GM23338 (cell line): ENCODE data around the gene NTNG1. TPM values are rescaled to one million over a fixed set of nuclear protein-coding genes. Genes with fewer than 3 reads are reported as not detected.
"Not testable (repeated sequence)": the region's sequence is repeated elsewhere in the genome, so short reads cannot be mapped to it uniquely, and the experiment has no call there.

ENCODE experiments used
- ATAC-seq: fragments of 200-7000 bp; cut with Tn5 transposase; 3 replicates; pipeline ENCODE4 v1.9.1; 2020
- DNase-seq: peaks from one replicate; pipeline ENCODE4 v3.0.0-alpha.2; 2015; ENCODE audit warnings: low spot score
- H2AFZ ChIP-seq: fragments of 200-600 bp; sonication (generic); 2 replicates; pipeline ENCODE4 v1.8.0; 2016; ENCODE audit warnings: antibody characterized with exemption, mild to moderate bottlenecking, moderate library complexity
- H3F3A ChIP-seq: fragments of 200-600 bp; sonication (generic); replicated peaks from 2 replicates; pipeline ENCODE4 v1.8.0; 2017; ENCODE audit warnings: antibody characterized with exemption, mixed run types, low read depth
- H3K27ac ChIP-seq: fragments of 200-600 bp; sonication (generic); 2 replicates; pipeline ENCODE4 v1.6.1; 2016; ENCODE audit warnings: low read depth
- H3K27me3 ChIP-seq: fragments of 200-600 bp; sonication (generic); 2 replicates; pipeline ENCODE4 v1.8.0; 2016; ENCODE audit warnings: mild to moderate bottlenecking, mixed run types, moderate library complexity; ENCODE audit not compliant: insufficient read depth
- H3K36me3 ChIP-seq: fragments of 200-600 bp; sonication (generic); 2 replicates; pipeline ENCODE4 v1.8.0; 2016; ENCODE audit warnings: mild to moderate bottlenecking; ENCODE audit not compliant: insufficient read depth
- H3K4me1 ChIP-seq: fragments of 200-600 bp; sonication (generic); 2 replicates; pipeline ENCODE4 v1.8.0; 2016; ENCODE audit warnings: mild to moderate bottlenecking, moderate library complexity; ENCODE audit not compliant: insufficient read depth
- H3K4me2 ChIP-seq: fragments of 200-600 bp; sonication (generic); 2 replicates; pipeline ENCODE4 v1.7.1; 2017; ENCODE audit warnings: mixed run types
- H3K4me3 ChIP-seq: fragments of 200-600 bp; sonication (generic); 2 replicates; pipeline ENCODE4 v1.6.1; 2016; ENCODE audit warnings: mixed run types
- H3K79me2 ChIP-seq: fragments of 200-600 bp; sonication (generic); replicated peaks from 2 replicates; pipeline ENCODE4 v1.8.0; 2017; ENCODE audit warnings: mild to moderate bottlenecking; ENCODE audit not compliant: insufficient read depth
- H3K9me2 ChIP-seq: fragments of 200-600 bp; sonication (generic); 2 replicates; pipeline ENCODE4 v1.8.0; 2017; ENCODE audit not compliant: insufficient read depth
- H4K20me1 ChIP-seq: fragments of 200-600 bp; sonication (generic); replicated peaks from 2 replicates; pipeline ENCODE4 v1.8.0; 2017; ENCODE audit warnings: mild to moderate bottlenecking; ENCODE audit not compliant: insufficient read depth
- H3K27ac Mint-ChIP-seq: 2 replicates; pipeline ENCODE4 v1.8.0; 2020; ENCODE audit warnings: inconsistent platforms, mild to moderate bottlenecking, moderate library complexity, mixed read lengths
- H3K27me3 Mint-ChIP-seq: 3 replicates; pipeline ENCODE4 v1.8.0; 2022; ENCODE audit warnings: low read depth, mild to moderate bottlenecking, moderate library complexity, mixed read lengths, inconsistent platforms; ENCODE audit not compliant: insufficient read depth, poor library complexity
- H3K36me3 Mint-ChIP-seq: 3 replicates; pipeline ENCODE4 v1.8.0; 2021; ENCODE audit warnings: low read depth, mild to moderate bottlenecking, inconsistent platforms, moderate library complexity, mixed read lengths
- H3K4me1 Mint-ChIP-seq: 3 replicates; pipeline ENCODE4 v1.8.0; 2020; ENCODE audit warnings: mild to moderate bottlenecking, inconsistent platforms, mixed read lengths
- H3K4me3 Mint-ChIP-seq: 3 replicates; pipeline ENCODE4 v1.8.0; 2021; ENCODE audit warnings: moderate library complexity, mild to moderate bottlenecking, inconsistent platforms, mixed read lengths
- H3K9me3 Mint-ChIP-seq: 3 replicates; pipeline ENCODE4 v1.8.0; 2020; ENCODE audit warnings: moderate library complexity, mild to moderate bottlenecking, inconsistent platforms, mixed read lengths
- CTCF ChIP-seq, 2 experiments: fragments of 200-600 bp in 1 of 2; sonication (generic) in 1 of 2; conservative IDR thresholded peaks; 2 replicates each; pipeline versions ENCODE4 v1.5.1 to v1.6.1; 2016 to 2017; ENCODE audit warnings: antibody characterized with exemption in 2 of 2, low read depth in 2 of 2, mild to moderate bottlenecking in 2 of 2, moderate library complexity in 1 of 2
- ETS1 ChIP-seq: IDR thresholded peaks from 2 replicates; pipeline ENCODE4 v1.6.1; 2016; ENCODE audit warnings: antibody characterized with exemption
- EZH2 ChIP-seq: fragments of 200-600 bp; sonication (generic); IDR thresholded peaks from one replicate; pipeline ENCODE4 v1.8.0; 2017; ENCODE audit warnings: antibody characterized with exemption, mild to moderate bottlenecking, low read depth; ENCODE audit not compliant: unreplicated experiment
- EZH2phosphoT487 ChIP-seq: fragments of 200-600 bp; sonication (generic); IDR thresholded peaks from one replicate; pipeline ENCODE4 v1.8.1; 2018; ENCODE audit warnings: antibody characterized with exemption; ENCODE audit not compliant: unreplicated experiment
- JUNB ChIP-seq: IDR thresholded peaks from one replicate; pipeline ENCODE4 v1.6.1; 2016; ENCODE audit warnings: antibody characterized with exemption; ENCODE audit not compliant: unreplicated experiment
- NANOG ChIP-seq: IDR thresholded peaks from 2 replicates; pipeline ENCODE4 v1.6.1; 2016; ENCODE audit warnings: antibody characterized with exemption, borderline replicate concordance
- POLR2AphosphoS5 ChIP-seq: IDR thresholded peaks from 2 replicates; pipeline ENCODE4 v1.6.1; 2016; ENCODE audit warnings: antibody characterized with exemption, low read depth
- REST ChIP-seq: IDR thresholded peaks from one replicate; pipeline ENCODE4 v1.6.1; 2018; ENCODE audit warnings: antibody characterized with exemption; ENCODE audit not compliant: unreplicated experiment
- STAT1 ChIP-seq: IDR thresholded peaks from one replicate; pipeline ENCODE4 v1.6.1; 2016; ENCODE audit warnings: antibody characterized with exemption; ENCODE audit not compliant: unreplicated experiment
- ZNF114 ChIP-seq: fragments of 250-450 bp; sonication (Bioruptor Pico); IDR thresholded peaks from 2 replicates; pipeline ENCODE4 v1.5.0; 2020; ENCODE audit warnings: mild to moderate bottlenecking, moderate library complexity
- ZNF331 ChIP-seq: fragments of 250-450 bp; sonication (Bioruptor Pico); IDR thresholded peaks from 2 replicates; pipeline ENCODE4 v1.5.0; 2020; ENCODE audit warnings: low read depth, mild to moderate bottlenecking, moderate library complexity
- polyA plus RNA-seq: library from polyadenylated mRNA; unstranded; fragments of >200 nt; fragmentation: Nextera tagmentation; extraction: Ambion mirVana; gene quantifications from 2 replicates; pipeline ENCODE4 v1.2.1, GENCODE V29; 2016
- total RNA-seq: library from RNA; depleted of rRNA; stranded (reverse); fragments of >200 nt; shearing (Covaris generic); gene quantifications from 2 replicates; pipeline ENCODE4 v1.2.3, GENCODE V29; 2014

Gene NTNG1
- total and polyA plus RNA-seq, 2 experiments from 2014 or later, result 7.2 to 10.3 TPM

- no peak for TF ChIP-seq CTCF (conservative IDR thresholded peaks at IDR 0.05; ENCODE audit: low read depth in 2 of 2)
- no peak for TF ChIP-seq JUNB
- no peak for TF ChIP-seq EZH2
- no peak for TF ChIP-seq STAT1
- no peak for TF ChIP-seq NANOG
- TF ChIP-seq EZH2phosphoT487, result no peak
- TF ChIP-seq REST, result no peak
- TF ChIP-seq ETS1, result no peak
- no peak for TF ChIP-seq ZNF331 (CRISPR knock-in tag)
- TF ChIP-seq POLR2AphosphoS5, result no peak
- no peak for TF ChIP-seq ZNF114 (CRISPR knock-in tag)
Measured at GRCh38 chr1:107162745-107163144, 21.9 kb downstream of the NTNG1 start (continued).

GRCh38 chr1:107164901-107165300, 24.1 kb downstream of the NTNG1 start:
- H3K36me3 ChIP-seq, H3K27me3 Mint-ChIP-seq, H4K20me1 ChIP-seq, H2AFZ ChIP-seq, H3K27ac ChIP-seq, H3K4me2 ChIP-seq, H3K4me3 ChIP-seq, H3F3A ChIP-seq, ATAC-seq, H3K4me1 ChIP-seq, H3K4me3 Mint-ChIP-seq, DNase-seq, H3K27me3 ChIP-seq, H3K79me2 ChIP-seq, H3K27ac Mint-ChIP-seq, H3K9me2 ChIP-seq, H3K4me1 Mint-ChIP-seq: not testable (repeated sequence)
- peaks cover 12% of the 10 kb centered on the region for H3K9me3 Mint-ChIP-seq
- H3K36me3 Mint-ChIP-seq, result peaks cover 12% of the 10 kb centered on the region; the same call in 2 of the 3 replicates
